Mammary epithelial cell (primary cell): ENCODE data around the gene MAD1L1.

Source experiments
- CTCF ChIP-seq, 2 donors: IDR thresholded peaks in 1 of 2; conservative IDR thresholded peaks in 1 of 2; 2 replicates each; pipeline ENCODE4 v1.5.1; 2011 to 2012; ENCODE audit warnings: inconsistent platforms in 2 of 2, low read length in 2 of 2, mild to moderate bottlenecking in 2 of 2, control low read depth in 1 of 2, low read depth in 1 of 2; ENCODE audit not compliant: insufficient read depth in 1 of 2; ENCODE audit errors: extremely low read depth in 1 of 2
- EZH2 ChIP-seq: IDR thresholded peaks from 2 replicates; pipeline ENCODE4 v1.6.1; 2012; ENCODE audit warnings: low read length, inconsistent platforms, borderline replicate concordance

GRCh38 chr7:1918881-1919525 is 313.7 kb downstream of the MAD1L1 start:
- TF ChIP-seq CTCF (conservative IDR thresholded peaks at IDR 0.05 in 1 of 2, IDR thresholded peaks at IDR 0.05 in 1 of 2; ENCODE audit: extremely low read depth in 1 of 2, insufficient read depth in 1 of 2, low read depth in 1 of 2, low read length in 2 of 2) = no peak
- TF ChIP-seq EZH2 = no peak
